AG09319 (cell line): ENCODE results near the gene SOHLH1.

Source experiments
- DNase-seq: peaks from one replicate; pipeline ENCODE4 v3.0.0-alpha.2; 2010; ENCODE audit warnings: low read depth; ENCODE audit errors: extremely low read depth
- TF ChIP-seq, protein P1 (sequence below): IDR thresholded peaks from 2 replicates; pipeline ENCODE4 v1.5.1; 2011; ENCODE audit warnings: low read depth, mild to moderate bottlenecking, inconsistent platforms, low read length, moderate library complexity

Gene SOHLH1

DNA sequence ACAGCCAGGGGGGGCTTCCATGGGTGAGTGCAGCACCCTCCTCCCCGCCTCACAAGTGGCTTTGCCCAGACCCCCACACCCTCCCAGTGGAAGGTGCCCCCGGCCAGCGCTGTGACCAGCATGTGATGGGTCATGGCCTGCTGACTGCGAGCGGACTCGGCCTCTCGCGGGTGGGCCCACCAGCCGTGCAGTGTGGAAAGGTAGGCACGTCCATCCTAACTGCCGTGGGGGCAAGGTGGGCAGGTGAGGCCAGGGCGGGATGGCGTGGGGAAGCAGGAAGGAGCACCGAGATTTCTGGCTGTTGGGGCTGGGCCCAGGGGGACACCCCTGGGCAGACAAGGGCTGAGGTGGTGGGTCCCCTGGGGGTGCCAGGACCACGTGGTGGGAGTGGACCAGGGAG lies 12.1 kb downstream of the SOHLH1 start:
- no peak for DNase-seq
- TF ChIP-seq, protein P1, sequence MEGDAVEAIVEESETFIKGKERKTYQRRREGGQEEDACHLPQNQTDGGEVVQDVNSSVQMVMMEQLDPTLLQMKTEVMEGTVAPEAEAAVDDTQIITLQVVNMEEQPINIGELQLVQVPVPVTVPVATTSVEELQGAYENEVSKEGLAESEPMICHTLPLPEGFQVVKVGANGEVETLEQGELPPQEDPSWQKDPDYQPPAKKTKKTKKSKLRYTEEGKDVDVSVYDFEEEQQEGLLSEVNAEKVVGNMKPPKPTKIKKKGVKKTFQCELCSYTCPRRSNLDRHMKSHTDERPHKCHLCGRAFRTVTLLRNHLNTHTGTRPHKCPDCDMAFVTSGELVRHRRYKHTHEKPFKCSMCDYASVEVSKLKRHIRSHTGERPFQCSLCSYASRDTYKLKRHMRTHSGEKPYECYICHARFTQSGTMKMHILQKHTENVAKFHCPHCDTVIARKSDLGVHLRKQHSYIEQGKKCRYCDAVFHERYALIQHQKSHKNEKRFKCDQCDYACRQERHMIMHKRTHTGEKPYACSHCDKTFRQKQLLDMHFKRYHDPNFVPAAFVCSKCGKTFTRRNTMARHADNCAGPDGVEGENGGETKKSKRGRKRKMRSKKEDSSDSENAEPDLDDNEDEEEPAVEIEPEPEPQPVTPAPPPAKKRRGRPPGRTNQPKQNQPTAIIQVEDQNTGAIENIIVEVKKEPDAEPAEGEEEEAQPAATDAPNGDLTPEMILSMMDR = no peak

DNA sequence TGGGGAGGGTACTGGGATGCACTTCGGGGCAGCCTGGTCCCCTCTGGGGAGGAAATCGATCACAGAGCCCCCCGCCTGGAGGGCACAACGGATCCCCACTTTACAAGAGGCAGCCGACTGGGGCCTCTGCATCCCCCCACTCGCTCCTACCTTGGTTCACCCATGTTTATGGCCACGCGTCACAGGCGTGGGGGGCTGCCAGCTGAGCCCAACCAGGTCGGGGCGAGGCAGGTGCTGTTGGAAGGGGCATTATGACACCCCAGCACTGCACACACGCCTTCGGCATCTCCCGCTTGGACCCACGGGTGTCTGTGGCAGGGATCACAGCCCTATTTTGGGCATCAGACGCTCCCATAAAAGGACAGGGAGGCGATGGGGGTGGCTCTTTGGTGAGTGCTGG lies 14.6 kb downstream of the SOHLH1 start:
- DNase-seq = no peak

DNA sequence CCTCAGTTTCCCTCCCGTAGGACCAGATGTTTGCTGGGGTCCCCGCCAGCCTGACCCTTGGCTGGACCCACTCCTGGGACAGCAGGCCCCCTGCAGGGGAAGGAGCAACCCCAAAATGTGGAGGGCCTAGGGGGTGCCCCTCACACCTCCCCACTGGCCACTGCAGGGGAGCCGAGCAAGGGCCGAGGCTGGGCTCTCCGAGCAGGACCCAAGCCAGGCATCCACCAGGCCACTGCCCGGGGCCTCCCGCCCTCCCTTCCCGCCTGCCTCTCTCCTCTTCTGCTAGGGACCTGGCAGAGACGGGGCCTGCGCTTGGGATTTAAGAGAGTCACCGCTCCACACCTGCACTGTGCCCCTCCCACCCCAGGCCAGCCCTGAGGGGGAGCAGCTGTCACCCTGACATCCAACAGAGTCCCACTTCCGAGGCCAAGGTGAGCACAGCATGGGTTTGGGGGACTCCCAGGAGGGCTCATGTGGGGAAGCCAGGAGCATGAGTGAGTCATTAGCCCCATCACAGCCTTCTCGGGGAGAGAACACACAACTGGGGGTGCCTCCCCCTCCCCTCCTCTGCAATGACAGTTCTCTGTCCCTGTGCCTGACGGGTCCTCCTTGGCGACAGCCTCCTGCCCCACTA lies 15.8 kb downstream of the SOHLH1 start:
- TF ChIP-seq, protein P1 = no peak
- DNase-seq = no peak

More for the DNA sequence above, 14.6 kb downstream of the SOHLH1 start:
- TF ChIP-seq, protein P1 = no peak

DNA sequence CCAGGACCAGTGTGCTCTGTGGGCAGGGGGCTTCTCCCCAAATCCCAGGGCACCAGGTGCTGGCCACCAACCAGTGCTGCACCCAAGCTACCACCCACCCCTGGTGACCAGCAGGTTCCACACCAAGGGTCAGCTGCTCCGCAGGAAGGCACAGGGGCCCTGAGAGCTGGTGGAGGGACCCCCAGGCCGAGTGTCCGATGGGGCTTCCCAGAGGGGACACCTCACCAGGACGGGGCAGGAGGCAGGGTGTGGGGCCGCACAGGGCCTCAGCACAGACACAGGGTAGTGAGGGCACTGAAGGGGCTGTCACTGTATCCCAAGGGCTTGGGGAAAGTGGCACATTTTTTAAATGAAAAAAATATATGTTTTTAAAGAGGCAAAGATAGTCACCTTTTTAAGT lies 18.1 kb downstream of the SOHLH1 start:
- TF ChIP-seq, protein P1 = no peak
- DNase-seq = no peak

DNA sequence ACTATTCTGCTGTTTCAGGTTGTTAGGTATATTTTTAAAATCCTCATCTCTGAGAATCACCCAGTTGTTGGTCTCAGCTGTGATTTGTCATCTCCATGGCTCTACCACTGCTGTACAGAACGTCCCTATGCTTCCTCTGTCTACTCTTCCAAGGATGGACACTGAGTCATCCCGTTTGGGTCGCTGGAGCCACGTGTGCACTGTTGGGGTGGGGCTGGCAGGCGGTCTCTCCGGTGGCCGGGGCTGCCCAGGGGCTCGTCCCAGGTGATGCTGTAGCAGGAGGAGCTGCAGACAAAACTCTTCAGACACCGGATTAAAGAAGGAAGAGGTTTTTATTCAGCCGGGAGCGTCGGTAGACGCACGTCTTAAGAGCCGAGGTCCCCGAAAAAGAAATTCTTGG lies 19.2 kb downstream of the SOHLH1 start:
- DNase-seq = no peak
- TF ChIP-seq, protein P1 = no peak

DNA sequence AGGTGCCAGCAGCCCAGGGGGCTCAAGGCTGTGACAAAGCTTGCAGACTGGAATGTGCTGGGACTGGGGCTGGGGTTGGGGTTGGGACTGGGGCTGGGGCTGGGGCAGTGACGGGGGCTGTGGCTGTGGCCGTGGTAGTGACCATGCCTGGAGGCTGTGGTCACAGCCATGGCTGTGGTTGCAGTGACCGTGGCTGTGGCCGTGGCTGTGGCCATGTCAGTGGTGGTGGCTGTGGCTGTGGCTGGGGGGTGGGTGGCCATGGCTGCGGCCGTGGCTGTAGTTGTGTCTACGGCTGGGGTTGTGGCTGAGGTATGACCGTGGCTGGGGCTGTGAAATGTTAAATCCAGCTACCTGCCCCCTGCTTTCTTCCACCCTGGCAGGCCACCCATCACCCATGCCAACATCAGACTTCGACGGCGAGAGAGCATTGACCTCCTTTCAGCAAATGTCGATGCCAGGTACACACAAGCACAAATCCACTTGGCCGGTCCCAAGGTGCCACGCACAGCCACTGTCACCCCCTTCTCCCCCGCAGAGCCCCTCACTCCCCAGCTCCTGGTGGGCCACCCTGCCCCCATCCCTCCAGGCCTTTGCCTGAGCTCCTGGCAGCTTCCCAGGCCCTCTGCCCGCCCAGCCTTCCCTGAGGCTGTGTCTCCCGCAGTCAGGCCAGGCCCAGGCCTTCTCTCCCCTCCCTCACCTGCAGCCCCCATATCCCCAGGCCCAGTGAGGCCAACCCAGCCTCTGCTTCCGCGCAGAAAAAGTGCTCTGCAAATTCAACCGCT lies 20.9 kb downstream of the SOHLH1 start:
- no peak for DNase-seq
- TF ChIP-seq, protein P1 = no peak

DNA sequence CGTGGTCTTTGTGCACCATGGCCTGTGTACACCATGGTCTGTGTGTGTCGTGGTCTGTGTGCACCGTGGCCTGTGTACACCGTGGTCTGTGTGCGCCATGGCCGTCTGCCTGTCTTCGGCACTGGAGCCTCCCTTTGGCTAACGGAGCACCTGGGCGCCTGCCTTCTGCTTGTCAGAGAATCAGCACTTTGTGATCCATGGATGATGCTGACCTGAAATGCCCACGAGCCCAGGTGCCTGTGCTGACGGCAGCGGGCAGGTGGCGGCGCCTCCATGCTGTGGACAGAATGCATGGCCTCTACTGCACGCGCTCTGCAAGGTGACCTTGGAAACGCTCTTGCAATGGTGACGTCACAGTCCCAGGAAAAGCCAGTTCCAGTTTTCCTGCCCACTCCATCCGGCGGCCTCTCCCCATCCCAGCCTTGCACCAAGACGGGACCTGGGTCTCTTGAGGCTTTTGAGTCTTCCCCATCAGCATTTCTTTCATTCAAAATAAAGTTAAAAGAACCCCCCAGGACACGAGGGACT lies 21.6 kb downstream of the SOHLH1 start:
- no peak for DNase-seq
- TF ChIP-seq, protein P1 = no peak
